A549 (cell line): Measurements from ENCODE around the gene NOS1AP. TPM values are rescaled to one million over a fixed set of nuclear protein-coding genes. Genes with fewer than 3 reads are reported as not detected.

Source experiments
- ATAC-seq, 2 experiments: fragments of 200-7000 bp in 1 of 2; fragments of >200 bp in 1 of 2; cut with Nextera tagmentation in 1 of 2; cut with Tn5 transposase in 1 of 2; 3 replicates each; pipeline versions ENCODE4 v1.8.0 to v1.9.1; 2018 to 2020; ENCODE audit warnings: mild to moderate bottlenecking in 1 of 2, moderate library complexity in 1 of 2
- CTCF ChIA-PET: fragments of 300-600 bp; sonication (Branson Sonifier 250); formaldehyde crosslinking; extraction: SDS; loops from one replicate; lab custom pipeline; 2021; ENCODE audit warnings: antibody characterized with exemption, inconsistent platforms; lab: Yijun Ruan, JAX
- POLR2A ChIA-PET: fragments of 350-600 bp; formaldehyde crosslinking; extraction: SDS; loops from one replicate; lab custom pipeline; 2021; ENCODE audit warnings: antibody characterized with exemption, inconsistent platforms; lab: Yijun Ruan, JAX
- DNase-seq, 2 experiments: peaks; one replicate each; pipeline versions ENCODE4 v3.0.0 to v3.0.0-alpha.2; 2011 to 2016; ENCODE audit warnings: low read depth in 1 of 2, low spot score in 1 of 2
- FAIRE-seq: peaks from 2 replicates; lab custom pipeline; 2011; peaks lifted over from hg19 to GRCh38; lab: Jason Lieb, UNC
- H3K27ac ChIP-seq, 2 experiments: fragments of >200 bp; sonication (Bioruptor Twin); formaldehyde crosslinking; 3 replicates each; pipeline ENCODE4 v1.5.1; 2016 to 2017
- H3K4me1 ChIP-seq: fragments of >200 bp; sonication (Bioruptor Twin); formaldehyde crosslinking; 3 replicates; pipeline ENCODE4 v1.6.1; 2016
- H3K4me2 ChIP-seq: fragments of >200 bp; sonication (Bioruptor Twin); formaldehyde crosslinking; 3 replicates; pipeline ENCODE4 v1.6.1; 2016
- H3K4me3 ChIP-seq: fragments of >200 bp; sonication (Bioruptor Twin); formaldehyde crosslinking; 3 replicates; pipeline ENCODE4 v1.5.1; 2016
- H3K9me3 ChIP-seq: fragments of >200 bp; sonication (Bioruptor Twin); formaldehyde crosslinking; 3 replicates; pipeline ENCODE4 v1.6.1; 2016
- BHLHE40 ChIP-seq: IDR thresholded peaks from 2 replicates; pipeline ENCODE4 v1.6.1; 2012; ENCODE audit warnings: low read depth, low read length, inconsistent platforms
- CBX2 ChIP-seq: fragments of 200-600 bp; sonication (generic); IDR thresholded peaks from 2 replicates; pipeline ENCODE4 v1.6.1; 2016; ENCODE audit warnings: low read depth, mild to moderate bottlenecking, borderline replicate concordance
- CEBPB ChIP-seq, 2 experiments: fragments of >200 bp in 1 of 2; sonication (Bioruptor Twin) in 1 of 2; formaldehyde crosslinking in 1 of 2; IDR thresholded peaks; 2 replicates each; pipeline ENCODE4 v1.6.1; 2012 to 2016
- EHF ChIP-seq: fragments of 250-450 bp; sonication (Bioruptor Pico); IDR thresholded peaks from 2 replicates; pipeline ENCODE4 v1.5.0; 2020; ENCODE audit warnings: mild to moderate bottlenecking
- HDAC2 ChIP-seq: fragments of 200-600 bp; sonication (generic); IDR thresholded peaks from 2 replicates; pipeline ENCODE4 v1.6.1; 2016
- HOXB13 ChIP-seq: fragments of 250-450 bp; sonication (Bioruptor Pico); IDR thresholded peaks from 2 replicates; pipeline ENCODE4 v1.5.0; 2020; ENCODE audit warnings: low read depth, mild to moderate bottlenecking, moderate library complexity
- HOXB5 ChIP-seq: fragments of 250-450 bp; sonication (Bioruptor Pico); IDR thresholded peaks from 2 replicates; pipeline ENCODE4 v1.5.0; 2020; ENCODE audit warnings: mild to moderate bottlenecking, moderate library complexity
- JUN ChIP-seq, 2 experiments: fragments of >200 bp; sonication (Bioruptor Twin); formaldehyde crosslinking; IDR thresholded peaks; 2 replicates in 1 of 2; 3 replicates in 1 of 2; pipeline ENCODE4 v1.6.1; 2016 to 2017
- JUNB ChIP-seq: fragments of >200 bp; sonication (Bioruptor Twin); formaldehyde crosslinking; IDR thresholded peaks from 2 replicates; pipeline ENCODE4 v1.6.1; 2016
- MAZ ChIP-seq: fragments of 150-350 bp; IDR thresholded peaks from 2 replicates; pipeline ENCODE4 v1.6.1; 2014; ENCODE audit warnings: antibody characterized with exemption, low read depth, low read length, borderline replicate concordance
- MYC ChIP-seq: IDR thresholded peaks from 2 replicates; pipeline ENCODE4 v1.6.1; 2012; ENCODE audit warnings: mild to moderate bottlenecking, inconsistent platforms, low read length, improper control_type of control experiment, borderline replicate concordance
- NPAS2 ChIP-seq: fragments of 250-450 bp; sonication (Bioruptor Pico); IDR thresholded peaks from 2 replicates; pipeline ENCODE4 v1.8.0; 2022; ENCODE audit warnings: mild to moderate bottlenecking, moderate library complexity, borderline replicate concordance
- NR3C1 ChIP-seq: fragments of >200 bp; sonication (Bioruptor Twin); formaldehyde crosslinking; IDR thresholded peaks from 3 replicates; pipeline ENCODE4 v1.6.1; 2017
- RFX5 ChIP-seq: fragments of 450-650 bp; IDR thresholded peaks from 2 replicates; pipeline ENCODE4 v1.7.1; 2014; ENCODE audit warnings: antibody characterized with exemption, mild to moderate bottlenecking, moderate library complexity
- RNF2 ChIP-seq: fragments of 200-600 bp; sonication (generic); IDR thresholded peaks from 2 replicates; pipeline ENCODE4 v1.6.1; 2016; ENCODE audit warnings: low read depth, mild to moderate bottlenecking, antibody characterized with exemption, moderate library complexity, borderline replicate concordance
- WGBS: methylation state at CpG from one replicate; pipeline ENCODE4 v1.1.6; 2017; ENCODE audit errors: missing lambda C conversion rate; 5-methylcytosine and 5-hydroxymethylcytosine counted together
- polyA plus RNA-seq, 4 experiments: library from polyadenylated mRNA; depleted of rRNA in 3 of 4; stranded (reverse); fragments of >200 nt; fragmentation: RNase III in 1 of 4; extraction: RNeasy Plus Mini Kit Qiagen cat#74134 plus additional on column Dnase treatment in 1 of 4; gene quantifications; 2 replicates in 3 of 4; 3 replicates in 1 of 4; pipeline ENCODE4 v1.2.3, GENCODE V29; 2011 to 2017
- TF ChIP-seq, protein P1 (sequence below): fragments of >200 bp; sonication (Bioruptor Twin); formaldehyde crosslinking; IDR thresholded peaks from 3 replicates; pipeline ENCODE4 v1.5.1; 2016
- TF ChIP-seq, protein P2 (sequence below): fragments of >200 bp; sonication (Bioruptor Twin); formaldehyde crosslinking; IDR thresholded peaks from 2 replicates; pipeline ENCODE4 v1.6.1; 2016

NOS1AP gene
- polyA plus RNA-seq, 2 of the 4 experiments (the other 2 are of a cell fraction), result 0.17 to 0.25 TPM

DNA sequence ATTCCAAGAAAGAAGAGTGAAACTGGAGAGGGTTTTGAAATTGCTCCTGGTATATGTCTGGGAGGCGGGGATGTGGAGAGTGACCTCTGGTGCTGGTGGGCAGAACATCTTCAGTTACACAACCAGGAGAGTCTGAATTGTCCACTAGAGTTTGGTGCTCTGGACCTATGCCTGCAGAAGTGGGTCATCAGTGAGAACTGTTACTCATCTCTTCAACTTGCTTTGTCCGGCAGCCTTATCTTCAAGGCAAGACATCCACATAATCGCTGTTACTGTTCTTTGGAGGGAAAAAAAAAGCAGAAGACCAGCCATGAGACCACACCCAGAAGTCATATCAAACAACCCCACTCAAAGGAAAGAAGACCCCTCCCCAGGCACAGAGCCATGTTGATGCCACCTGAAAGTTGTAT lies 327.6 kb downstream of the NOS1AP start:
- no peaks in the 10 kb centered on the region for H3K9me3 ChIP-seq
- CTCF ChIA-PET, result interaction anchor here (0.7 to 1.3 kb wide), 3 partner anchors 10 to 341 kb away, joined by 3 to 5 read pairs (median 3); partner anchors contain the start of gene C1orf226
- TF ChIP-seq, protein P1, sequence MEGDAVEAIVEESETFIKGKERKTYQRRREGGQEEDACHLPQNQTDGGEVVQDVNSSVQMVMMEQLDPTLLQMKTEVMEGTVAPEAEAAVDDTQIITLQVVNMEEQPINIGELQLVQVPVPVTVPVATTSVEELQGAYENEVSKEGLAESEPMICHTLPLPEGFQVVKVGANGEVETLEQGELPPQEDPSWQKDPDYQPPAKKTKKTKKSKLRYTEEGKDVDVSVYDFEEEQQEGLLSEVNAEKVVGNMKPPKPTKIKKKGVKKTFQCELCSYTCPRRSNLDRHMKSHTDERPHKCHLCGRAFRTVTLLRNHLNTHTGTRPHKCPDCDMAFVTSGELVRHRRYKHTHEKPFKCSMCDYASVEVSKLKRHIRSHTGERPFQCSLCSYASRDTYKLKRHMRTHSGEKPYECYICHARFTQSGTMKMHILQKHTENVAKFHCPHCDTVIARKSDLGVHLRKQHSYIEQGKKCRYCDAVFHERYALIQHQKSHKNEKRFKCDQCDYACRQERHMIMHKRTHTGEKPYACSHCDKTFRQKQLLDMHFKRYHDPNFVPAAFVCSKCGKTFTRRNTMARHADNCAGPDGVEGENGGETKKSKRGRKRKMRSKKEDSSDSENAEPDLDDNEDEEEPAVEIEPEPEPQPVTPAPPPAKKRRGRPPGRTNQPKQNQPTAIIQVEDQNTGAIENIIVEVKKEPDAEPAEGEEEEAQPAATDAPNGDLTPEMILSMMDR, result 0 out of 3 replicates have a peak, but pooled peaks have one; percentile 12
- no peak for TF ChIP-seq MAZ
- 79% methylated on average over 3 of the region's 3 CpGs for WGBS
- peak in 1 of 2 experiments; percentile 15 for DNase-seq
- no peak for FAIRE-seq
- no peak overlapping the region for H3K4me3 ChIP-seq
- ATAC-seq, result peak; percentile 69 to 82; a peak in 5 of 6 replicates
- H3K4me1 ChIP-seq, result no peaks in the 10 kb centered on the region
- H3K27ac ChIP-seq, result no peak overlapping the region
- POLR2A ChIA-PET, result no interaction called here
- no peak overlapping the region for H3K4me2 ChIP-seq

DNA sequence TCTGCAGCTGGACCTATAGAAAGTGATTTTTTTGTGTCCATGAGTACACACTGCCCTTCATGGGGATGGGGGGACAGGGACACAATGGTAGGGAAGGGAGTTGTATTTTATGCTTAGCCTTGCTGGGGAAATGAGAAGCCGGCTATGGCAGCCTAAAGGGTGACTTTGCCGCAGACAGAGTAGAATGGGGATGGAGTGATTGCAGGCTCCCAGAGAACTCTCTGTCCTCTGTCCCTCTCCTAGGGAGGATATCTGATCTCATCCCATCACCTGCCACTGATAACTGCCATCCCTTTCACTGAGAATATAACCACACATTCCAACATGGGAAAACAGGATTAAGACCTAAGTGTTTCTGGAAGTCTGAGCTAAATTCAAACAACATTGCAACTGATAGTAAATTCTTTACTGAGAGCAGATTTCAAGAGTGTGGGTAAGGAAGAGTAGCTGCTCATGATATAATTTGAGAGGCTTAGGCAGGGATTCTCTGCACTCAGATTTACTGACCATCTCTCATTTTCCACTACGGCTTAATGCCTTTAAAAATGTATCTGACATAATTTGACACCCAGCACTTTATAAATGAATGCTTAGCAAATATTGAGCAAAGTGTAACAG lies 328.6 kb downstream of the NOS1AP start:
- Histone ChIP-seq H3K4me1 (no peaks in the 10 kb centered on the region), H3K4me3 (no peak overlapping the region), H3K9me3 (no peaks in the 10 kb centered on the region), H3K4me2 (no peak overlapping the region), H3K27ac (no peak overlapping the region)
- no peak for FAIRE-seq
- CTCF ChIA-PET, result interaction anchor here (0.7 to 1.3 kb wide), 4 partner anchors 11 to 342 kb away, joined by 3 to 5 read pairs (median 3); partner anchors contain the start of gene C1orf226
- no peak for DNase-seq
- WGBS, result 57% methylated on average over 3 of the region's 3 CpGs
- POLR2A ChIA-PET, result no interaction called here
- TF ChIP-seq CEBPB (IDR thresholded peaks at IDR 0.05), result no peak
- TF ChIP-seq NPAS2, result no peak
- no peak for TF ChIP-seq JUNB
- TF ChIP-seq, protein P1, result no peak
- TF ChIP-seq EHF (CRISPR knock-in tag), result no peak
- TF ChIP-seq NR3C1, result no peak
- TF ChIP-seq RFX5, result no peak
- TF ChIP-seq HDAC2, result no peak
- no peak for TF ChIP-seq HOXB13 (CRISPR knock-in tag)
- TF ChIP-seq RNF2, result no peak
- TF ChIP-seq MYC, result no peak
- no peak for TF ChIP-seq JUN (IDR thresholded peaks at IDR 0.05)
- TF ChIP-seq HOXB5 (CRISPR knock-in tag), result no peak
- TF ChIP-seq, protein P2, sequence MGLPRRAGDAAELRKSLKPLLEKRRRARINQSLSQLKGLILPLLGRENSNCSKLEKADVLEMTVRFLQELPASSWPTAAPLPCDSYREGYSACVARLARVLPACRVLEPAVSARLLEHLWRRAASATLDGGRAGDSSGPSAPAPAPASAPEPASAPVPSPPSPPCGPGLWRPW, result no peak
- ATAC-seq, result 0 out of 6 replicates have a peak, but pooled peaks of 1 of the 2 experiments have one; percentile 21

DNA sequence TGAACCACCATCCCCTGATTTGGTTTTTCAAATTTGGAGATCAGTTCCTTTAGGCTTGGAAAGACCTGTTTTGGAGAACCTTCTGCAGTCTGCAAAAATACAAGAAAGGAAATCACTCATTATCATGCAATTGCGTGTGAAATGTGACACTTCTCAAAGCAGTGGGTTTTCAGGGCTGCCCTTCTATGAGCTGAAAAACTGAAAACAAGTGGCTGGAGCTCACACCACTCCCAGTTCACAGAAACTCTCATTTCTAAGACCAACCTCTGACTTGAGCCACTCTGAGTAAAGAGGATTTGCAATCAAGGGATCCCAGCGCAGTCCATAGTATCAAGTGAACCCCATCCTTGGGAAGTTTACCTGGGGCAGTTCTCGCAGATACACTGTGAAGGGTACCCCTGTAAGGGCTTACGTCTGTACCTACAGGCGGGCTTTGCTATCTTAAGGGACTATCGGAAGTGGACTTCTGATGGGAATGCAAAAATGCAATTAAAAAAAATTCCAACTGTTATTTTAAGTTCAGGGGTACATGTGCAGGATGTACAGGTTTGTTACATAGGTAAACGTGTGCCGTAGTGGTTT lies 329.6 kb downstream of the NOS1AP start:
- Histone ChIP-seq H3K9me3 (no peaks in the 10 kb centered on the region), H3K4me2 (no peak overlapping the region), H3K27ac (no peak overlapping the region), H3K4me3 (no peak overlapping the region), H3K4me1 (no peaks in the 10 kb centered on the region)
- WGBS, result 63% methylated on average over 8 of the region's 8 CpGs
- ChIA-PET POLR2A (no interaction called here), CTCF (no interaction called here)
- DNase-seq (no peak), ATAC-seq (no peak), FAIRE-seq (no peak)
- TF ChIP-seq BHLHE40 (no peak), CBX2 (no peak)
